LNCaP clone FGC (cell line): Measurements from ENCODE around the gene SPSB1.

Source experiments
- DNase-seq: peaks from one replicate; pipeline ENCODE4 v3.0.0-alpha.2; 2011; ENCODE audit warnings: low read depth
- H3K4me3 ChIP-seq: 2 replicates; pipeline ENCODE4 v1.5.1; 2011; ENCODE audit warnings: mild to moderate bottlenecking, low read depth, low read length, control low read depth
- TF ChIP-seq, protein P1 (sequence below): IDR thresholded peaks from 2 replicates; pipeline ENCODE4 v1.5.1; 2012; ENCODE audit warnings: mild to moderate bottlenecking; ENCODE audit not compliant: control insufficient read depth, insufficient read depth; ENCODE audit errors: extremely low read depth

SPSB1 gene

DNA sequence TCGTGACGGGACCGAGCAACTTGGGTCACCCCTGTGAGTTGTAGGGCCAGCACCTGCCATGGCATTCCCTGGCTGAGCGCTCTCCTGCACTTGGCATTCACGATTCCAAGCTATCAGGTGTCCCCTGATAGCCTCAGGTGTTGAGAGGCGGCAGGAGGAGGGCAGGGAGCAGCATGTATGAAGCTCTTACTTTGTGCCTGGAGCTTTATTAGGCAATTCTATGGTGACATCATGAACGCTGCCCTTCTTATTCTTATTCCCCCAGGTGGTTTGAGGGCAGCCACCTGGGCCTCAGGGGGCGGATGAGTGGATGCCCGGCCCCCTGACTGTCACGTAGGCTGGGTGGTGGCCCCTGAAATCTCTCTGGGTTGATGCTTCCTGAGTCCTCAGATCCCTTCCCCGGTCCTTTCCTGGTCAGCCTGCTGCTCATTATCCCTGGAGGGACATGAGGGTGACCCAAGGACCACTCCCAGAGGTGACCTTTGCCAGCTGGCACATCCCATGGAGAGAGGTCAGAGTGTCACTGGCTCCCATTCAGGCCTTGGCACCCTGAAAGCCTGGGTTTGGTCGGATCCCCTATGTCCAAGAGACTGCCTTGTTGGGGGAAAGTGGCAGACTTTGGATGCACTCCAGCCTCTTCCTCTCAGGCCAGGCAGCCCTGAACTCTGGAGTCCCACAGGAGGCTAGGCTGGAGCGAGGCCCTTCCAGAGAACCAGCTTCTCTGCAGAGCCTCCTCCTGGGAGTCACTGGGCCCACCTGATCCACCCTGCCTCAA is 51.9 kb downstream of the SPSB1 start:
- no peak for DNase-seq
- TF ChIP-seq, protein P1, sequence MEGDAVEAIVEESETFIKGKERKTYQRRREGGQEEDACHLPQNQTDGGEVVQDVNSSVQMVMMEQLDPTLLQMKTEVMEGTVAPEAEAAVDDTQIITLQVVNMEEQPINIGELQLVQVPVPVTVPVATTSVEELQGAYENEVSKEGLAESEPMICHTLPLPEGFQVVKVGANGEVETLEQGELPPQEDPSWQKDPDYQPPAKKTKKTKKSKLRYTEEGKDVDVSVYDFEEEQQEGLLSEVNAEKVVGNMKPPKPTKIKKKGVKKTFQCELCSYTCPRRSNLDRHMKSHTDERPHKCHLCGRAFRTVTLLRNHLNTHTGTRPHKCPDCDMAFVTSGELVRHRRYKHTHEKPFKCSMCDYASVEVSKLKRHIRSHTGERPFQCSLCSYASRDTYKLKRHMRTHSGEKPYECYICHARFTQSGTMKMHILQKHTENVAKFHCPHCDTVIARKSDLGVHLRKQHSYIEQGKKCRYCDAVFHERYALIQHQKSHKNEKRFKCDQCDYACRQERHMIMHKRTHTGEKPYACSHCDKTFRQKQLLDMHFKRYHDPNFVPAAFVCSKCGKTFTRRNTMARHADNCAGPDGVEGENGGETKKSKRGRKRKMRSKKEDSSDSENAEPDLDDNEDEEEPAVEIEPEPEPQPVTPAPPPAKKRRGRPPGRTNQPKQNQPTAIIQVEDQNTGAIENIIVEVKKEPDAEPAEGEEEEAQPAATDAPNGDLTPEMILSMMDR: no peak
- H3K4me3 ChIP-seq: no peak overlapping the region

DNA sequence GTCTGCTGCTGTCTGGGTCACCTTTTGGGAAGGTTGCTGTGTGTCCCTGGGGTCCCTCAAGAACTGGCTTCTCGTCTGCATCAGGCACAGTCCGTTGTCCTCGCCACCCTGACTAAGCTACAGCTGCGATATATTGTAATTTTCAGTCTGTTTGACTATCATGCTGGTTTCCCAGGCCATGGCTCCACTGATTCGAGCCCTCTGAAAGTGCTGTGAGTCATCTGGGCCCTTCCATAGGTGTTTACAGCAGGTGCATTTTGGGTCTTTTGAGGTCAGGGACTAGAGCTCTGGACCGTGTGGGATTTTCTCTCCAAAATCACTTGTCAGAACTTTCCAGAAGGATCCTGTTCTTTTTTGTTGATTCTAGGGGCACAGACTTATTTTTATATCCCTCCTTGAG is 52.8 kb downstream of the SPSB1 start:
- no peak for DNase-seq
- no peak overlapping the region for H3K4me3 ChIP-seq
- TF ChIP-seq, protein P1: no peak

DNA sequence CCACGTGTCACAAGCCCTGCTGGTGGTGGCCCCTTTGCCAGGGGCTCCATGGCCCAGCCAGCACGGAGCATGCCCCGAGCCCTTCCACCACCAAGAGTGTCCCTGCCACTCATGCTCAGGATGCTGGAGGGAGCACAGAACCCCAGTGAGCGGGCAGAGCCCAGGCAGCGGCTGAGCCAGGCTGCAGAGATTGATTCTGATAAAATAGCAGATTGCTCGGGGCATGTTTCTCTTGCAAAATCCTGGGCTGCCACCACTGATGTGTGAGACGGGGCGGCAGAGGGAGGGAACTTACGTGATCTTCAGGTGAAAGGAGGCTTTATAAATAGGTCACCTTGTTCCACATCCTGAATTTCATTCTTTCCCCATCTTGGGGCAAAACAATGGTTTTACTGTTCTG is 53.2 kb downstream of the SPSB1 start:
- no peak for DNase-seq
- H3K4me3 ChIP-seq: no peak overlapping the region
- TF ChIP-seq, protein P1: no peak

DNA sequence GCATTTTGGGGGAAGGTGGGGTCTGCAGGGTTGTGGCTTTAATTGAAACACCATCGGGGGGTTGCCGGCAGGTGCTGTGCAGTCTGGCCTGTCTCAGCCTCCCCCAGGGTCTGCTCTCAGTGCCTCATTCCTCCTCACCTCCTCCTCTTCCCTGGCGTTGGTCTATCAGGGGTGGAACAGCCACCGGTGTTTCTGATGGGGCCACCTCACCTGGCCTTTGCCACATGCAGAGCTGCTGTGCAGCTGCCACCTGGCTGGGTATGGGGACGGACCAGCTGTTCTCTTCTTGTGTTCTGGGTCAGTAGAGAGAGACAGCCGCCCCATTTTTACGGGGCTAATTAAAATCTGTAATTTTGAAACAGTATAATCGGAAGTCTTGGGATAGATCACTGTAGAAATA is 53.9 kb downstream of the SPSB1 start:
- TF ChIP-seq, protein P1: no peak
- DNase-seq: no peak
- no peak overlapping the region for H3K4me3 ChIP-seq

DNA sequence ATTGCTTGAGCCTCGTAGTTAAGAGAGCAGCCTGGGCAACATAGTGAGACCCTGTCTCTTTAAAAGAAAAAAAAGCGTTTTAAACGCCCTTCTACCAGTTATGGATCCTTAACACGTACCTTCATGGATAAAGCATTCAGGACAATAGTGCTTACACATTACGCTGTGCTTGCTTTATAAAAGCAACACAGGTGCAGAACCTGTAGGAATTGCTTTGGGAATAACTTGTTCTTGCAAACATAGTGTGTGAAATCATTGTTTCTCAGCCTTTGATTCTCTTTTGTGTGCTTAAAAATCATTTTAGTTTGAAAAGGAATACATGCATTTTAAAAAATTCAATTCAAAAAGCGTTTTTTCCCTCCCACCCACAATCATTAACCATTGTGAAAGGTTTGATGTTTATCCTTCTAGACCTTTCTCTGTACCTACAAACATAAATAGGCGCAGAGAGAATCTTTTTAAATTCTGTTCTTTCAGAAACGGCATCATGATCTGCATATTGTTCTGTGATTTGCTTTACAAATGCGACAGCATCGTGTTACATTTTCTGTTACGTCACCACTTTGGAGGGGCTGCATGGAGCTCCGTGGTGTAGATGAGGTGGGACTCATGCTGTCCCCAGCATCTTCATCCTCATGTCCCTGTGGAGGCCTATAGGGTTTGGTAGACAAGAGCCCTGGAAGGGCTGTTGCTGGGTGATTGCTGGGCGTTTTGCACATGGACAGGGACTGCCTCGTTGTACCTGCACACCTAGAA is 54.6 kb downstream of the SPSB1 start:
- DNase-seq: no peak
- TF ChIP-seq, protein P1: no peak
- no peak overlapping the region for H3K4me3 ChIP-seq

DNA sequence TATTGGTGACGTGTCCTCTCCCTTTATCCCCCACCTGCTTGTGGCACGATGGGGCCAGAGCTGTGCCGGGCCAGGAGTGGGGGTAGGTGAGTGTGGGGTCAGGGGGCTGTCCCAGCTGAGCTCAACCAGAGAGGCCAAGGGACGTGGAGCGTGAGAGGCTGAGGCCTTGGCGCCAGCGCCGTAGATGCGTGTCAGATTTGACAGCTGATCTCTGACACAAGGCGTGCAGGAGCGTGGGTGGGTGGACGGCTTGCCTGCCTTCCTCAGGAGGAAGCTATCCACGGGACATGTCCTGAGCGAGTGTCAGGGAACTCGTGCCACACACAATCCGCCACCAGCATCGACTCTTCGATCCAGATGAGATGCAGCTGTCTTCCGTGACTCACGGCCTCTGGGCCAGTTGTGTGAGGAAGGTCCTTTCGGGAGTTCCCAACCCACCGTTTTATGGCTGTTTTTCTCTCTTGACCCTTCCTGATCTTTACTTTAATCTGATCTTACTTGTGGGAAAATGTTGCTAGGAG is 56.7 kb downstream of the SPSB1 start:
- DNase-seq: no peak
- no peak overlapping the region for H3K4me3 ChIP-seq
- TF ChIP-seq, protein P1: no peak
